ENCODE results near the gene GULP1. TPM values are rescaled to one million over a fixed set of nuclear protein-coding genes. Genes with fewer than 3 reads are reported as not detected.

GULP1 gene
- total RNA-seq, 1 experiment from 2014 or later, result 140 TPM

GRCh38 chr2:188492751-188493150 is 201.1 kb downstream of the GULP1 start:
- Histone ChIP-seq H2AFZ (ENCODE audit: low read length) (no peak overlapping the region), H4K5ac (ENCODE audit: insufficient read length, low read depth, low read length) (no peak overlapping the region), H3K79me1 (ENCODE audit: insufficient read depth, low read depth, low read length, poor library complexity, severe bottlenecking) (no peaks in the 10 kb centered on the region), H3K27ac (ENCODE audit: insufficient read length, low read depth, low read length) (no peak overlapping the region), H3K79me2 (ENCODE audit: insufficient read depth, low read length) (0 out of 2 replicates have a peak, but pooled peaks cover 2% of the 10 kb centered on the region), H3K14ac (ENCODE audit: insufficient read depth, low read length) (no peak overlapping the region), H2BK15ac (ENCODE audit: low read depth, low read length) (no peak overlapping the region), H3K4me1 (ENCODE audit: insufficient read depth, low read length) (no peaks in the 10 kb centered on the region; the same call in 1 of the 2 replicates), H3K18ac (ENCODE audit: insufficient read length, low read depth, low read length) (no peak overlapping the region), H3K4ac (ENCODE audit: low read depth, low read length) (no peak overlapping the region), H4K8ac (replicated peaks; ENCODE audit: insufficient read length, low read depth, low read length) (no peak overlapping the region), H3K23me2 (ENCODE audit: insufficient read length, low read depth, low read length, poor library complexity, severe bottlenecking) (no peaks in the 10 kb centered on the region), H2BK5ac (ENCODE audit: insufficient read length, low read length) (no peak overlapping the region), H3K23ac (ENCODE audit: insufficient read length, low read depth, low read length) (no peak overlapping the region), H2BK20ac (ENCODE audit: low read depth, low read length, poor library complexity, severe bottlenecking) (no peak overlapping the region), H2AK5ac (ENCODE audit: insufficient read length, low read length) (no peak overlapping the region), H3K4me2 (ENCODE audit: insufficient read depth, insufficient read length, low read length) (no peak overlapping the region), H3K27me3 (ENCODE audit: insufficient read depth, low read length) (no peaks in the 10 kb centered on the region), H2BK12ac (ENCODE audit: insufficient read length, low read depth, low read length) (no peak overlapping the region), H3T11ph (ENCODE audit: low read length) (no peak overlapping the region), H4K20me1 (ENCODE audit: control insufficient read depth, insufficient read depth, insufficient read length) (no peaks in the 10 kb centered on the region), H3K9me3 (ENCODE audit: control insufficient read depth, low read depth, low read length) (no peaks in the 10 kb centered on the region), H2BK120ac (ENCODE audit: low read depth, low read length, poor library complexity, severe bottlenecking) (no peak overlapping the region), H4K91ac (ENCODE audit: insufficient read length, low read depth, low read length) (no peak overlapping the region), H3K9ac (ENCODE audit: extremely low read depth, insufficient read length, low read length) (no peak overlapping the region), H3K56ac (ENCODE audit: insufficient read length, low read depth, low read length) (no peak overlapping the region)
- peaks cover 21 to 28% of the 10 kb centered on the region in 2 experiments for H3K4me1 Mint-ChIP-seq
- H3K27me3 Mint-ChIP-seq (ENCODE audit: low read depth), result no peaks in the 10 kb centered on the region
- TF ChIP-seq, protein P1, sequence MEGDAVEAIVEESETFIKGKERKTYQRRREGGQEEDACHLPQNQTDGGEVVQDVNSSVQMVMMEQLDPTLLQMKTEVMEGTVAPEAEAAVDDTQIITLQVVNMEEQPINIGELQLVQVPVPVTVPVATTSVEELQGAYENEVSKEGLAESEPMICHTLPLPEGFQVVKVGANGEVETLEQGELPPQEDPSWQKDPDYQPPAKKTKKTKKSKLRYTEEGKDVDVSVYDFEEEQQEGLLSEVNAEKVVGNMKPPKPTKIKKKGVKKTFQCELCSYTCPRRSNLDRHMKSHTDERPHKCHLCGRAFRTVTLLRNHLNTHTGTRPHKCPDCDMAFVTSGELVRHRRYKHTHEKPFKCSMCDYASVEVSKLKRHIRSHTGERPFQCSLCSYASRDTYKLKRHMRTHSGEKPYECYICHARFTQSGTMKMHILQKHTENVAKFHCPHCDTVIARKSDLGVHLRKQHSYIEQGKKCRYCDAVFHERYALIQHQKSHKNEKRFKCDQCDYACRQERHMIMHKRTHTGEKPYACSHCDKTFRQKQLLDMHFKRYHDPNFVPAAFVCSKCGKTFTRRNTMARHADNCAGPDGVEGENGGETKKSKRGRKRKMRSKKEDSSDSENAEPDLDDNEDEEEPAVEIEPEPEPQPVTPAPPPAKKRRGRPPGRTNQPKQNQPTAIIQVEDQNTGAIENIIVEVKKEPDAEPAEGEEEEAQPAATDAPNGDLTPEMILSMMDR (conservative IDR thresholded peaks at IDR 0.05), result no peak
- DNase-seq, result no peak
- 100% methylated on average over 1 of the region's 4 CpGs for WGBS (ENCODE audit: extremely low coverage, insufficient read length, low lambda C conversion rate)
- peaks cover 0 to 17% (median 9%) of the 10 kb centered on the region in 3 experiments; a peak in 5 of 7 replicates for H3K36me3 Mint-ChIP-seq (ENCODE audit: insufficient read depth in 1 of 3, low read depth in 3 of 3)
- H3K4me3 Mint-ChIP-seq, result no peak overlapping the region
- peak overlapping the region in 1 of 3 experiments; percentile 85; a peak in 1 of 7 replicates for H3K27ac Mint-ChIP-seq
- no peaks in the 10 kb centered on the region for H3K9me3 Mint-ChIP-seq
